Measurements from ENCODE around the gene OR6B3. TPM values are rescaled to one million over a fixed set of nuclear protein-coding genes. Genes with fewer than 3 reads are reported as not detected.

The OR6B3 gene
- total RNA-seq, 2 donors from 2014 or later, result not detected

DNA sequence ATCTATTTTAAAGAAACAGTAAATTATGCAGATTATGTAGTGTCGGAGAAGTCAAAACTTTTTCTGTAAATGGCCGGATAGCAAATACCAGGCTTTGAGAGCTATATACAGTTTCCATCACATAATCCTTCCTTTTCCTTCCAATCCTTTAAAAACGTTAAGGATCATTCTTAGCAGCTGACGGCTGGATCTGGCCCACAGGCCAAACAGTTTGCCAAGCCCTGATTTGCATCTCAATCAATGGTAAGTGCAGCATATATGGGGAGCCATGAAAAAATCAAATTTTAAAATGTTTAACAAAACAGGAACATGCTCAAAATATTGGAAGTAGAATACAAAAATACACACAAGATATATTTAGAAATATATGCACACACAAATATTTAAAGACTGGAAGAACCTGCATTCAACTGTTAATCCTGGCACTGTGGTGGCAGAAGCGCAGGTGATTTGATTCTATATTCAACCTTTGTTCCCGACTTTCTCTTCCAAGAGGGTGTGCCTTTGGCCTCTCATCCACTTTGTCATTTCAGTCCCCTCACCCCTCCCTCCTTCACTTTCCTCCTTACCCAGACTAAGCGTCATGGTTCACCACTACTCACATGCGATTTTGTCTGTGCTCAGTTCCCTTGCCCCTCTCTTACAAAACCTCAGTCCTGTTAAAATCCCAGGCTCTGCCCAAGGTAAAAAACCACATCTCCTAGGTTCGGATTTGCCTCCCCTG, 55.5 kb downstream of the OR6B3 start:
- no peak for ATAC-seq
- intact Hi-C loops (cut with DNase I), result no loop called here

More for the DNA sequence above, 55.5 kb downstream of the OR6B3 start:
- DNase-seq, result no peak

Other genes with a start within 250 kb of the OR6B3 start
- 100 to 1,000 TPM; 242 to 257 TPM for gene NDUFA10, start 28.2 kb downstream of the OR6B3 start, total RNA-seq
- not detected for gene OR6B2, start 23.1 kb downstream of the OR6B3 start, total RNA-seq
- 100 to 1,000 TPM; 160 to 175 TPM for gene COPS9, start 82.8 kb upstream of the OR6B3 start, total RNA-seq
- gene OTOS, start 87.1 kb upstream of the OR6B3 start, total RNA-seq, result not detected